NCI-H1436 treated with DMSO at 0.1 percent for 48 hours (cell line): Measurements from ENCODE around the gene PITX2.

ENCODE experiments used
- DNase-seq: peaks from one replicate; lab custom pipeline; 2025; lab: John Stamatoyannopoulos, UW

Gene PITX2

GRCh38 chr4:110623718-110624397, 981 bp upstream of the PITX2 start:
- DNase-seq, result no peak

GRCh38 chr4:110621839-110622751, 782 bp downstream of the PITX2 start:
- DNase-seq, result no peak

GRCh38 chr4:110621328-110621812, 1.5 kb downstream of the PITX2 start:
- DNase-seq, result no peak

GRCh38 chr4:110620691-110621327, 2.1 kb downstream of the PITX2 start:
- no peak for DNase-seq

- no peak for DNase-seq
These were observed 2.6 kb downstream of the PITX2 start for GRCh38 chr4:110620322-110620690.

- no peak for DNase-seq
These were observed 3.2 kb downstream of the PITX2 start for GRCh38 chr4:110619463-110620247.

GRCh38 chr4:110618581-110619462, 4.1 kb downstream of the PITX2 start:
- no peak for DNase-seq

GRCh38 chr4:110617646-110618580, 5.0 kb downstream of the PITX2 start:
- DNase-seq, result no peak

- DNase-seq, result no peak
These were observed 5.7 kb downstream of the PITX2 start for GRCh38 chr4:110617075-110617640.

GRCh38 chr4:110616238-110617074, 6.4 kb downstream of the PITX2 start:
- DNase-seq, result no peak

- no peak for DNase-seq
These were observed 7.3 kb downstream of the PITX2 start for GRCh38 chr4:110615353-110616237.

GRCh38 chr4:110614976-110615352, 7.9 kb downstream of the PITX2 start:
- no peak for DNase-seq

GRCh38 chr4:110614173-110614963, 8.5 kb downstream of the PITX2 start:
- DNase-seq, result no peak

- no peak for DNase-seq
These were observed 9.1 kb downstream of the PITX2 start for GRCh38 chr4:110613745-110614144.

GRCh38 chr4:110612631-110613269, 10.1 kb downstream of the PITX2 start:
- DNase-seq, result no peak

- DNase-seq, result no peak
These were observed 10.9 kb downstream of the PITX2 start for GRCh38 chr4:110611968-110612447.
